Measurements from ENCODE around the gene DLG3.
A peak's percentile ranks its signal among the peaks of the same experiment; 100 is the strongest.

The DLG3 gene

GRCh38 chrX:70525733-70526132 is 81.1 kb downstream of the DLG3 start:
- DNase-seq (ENCODE audit: low spot score), result no peak

GRCh38 chrX:70527053-70527452 is 82.4 kb downstream of the DLG3 start:
- DNase-seq (ENCODE audit: low spot score), result no peak

GRCh38 chrX:70527610-70528345 is 83.1 kb downstream of the DLG3 start:
- DNase-seq (ENCODE audit: low spot score), result no peak

- no peak for DNase-seq (ENCODE audit: low spot score)
Observed at GRCh38 chrX:70535198-70535597, 90.6 kb downstream of the DLG3 start.

GRCh38 chrX:70549429-70549828 is 104.8 kb downstream of the DLG3 start:
- no peak for DNase-seq (ENCODE audit: low spot score)

GRCh38 chrX:70552130-70552704 is 107.6 kb downstream of the DLG3 start:
- DNase-seq (ENCODE audit: low spot score), result no peak

- no peak for DNase-seq (ENCODE audit: low spot score)
Observed at GRCh38 chrX:70553516-70553915, 108.9 kb downstream of the DLG3 start.

GRCh38 chrX:70554081-70554480 is 109.4 kb downstream of the DLG3 start:
- peak; percentile 2 for DNase-seq (ENCODE audit: low spot score)

- no peak for DNase-seq (ENCODE audit: low spot score)
Observed at GRCh38 chrX:70554523-70554922, 109.9 kb downstream of the DLG3 start.

GRCh38 chrX:70554948-70555347 is 110.3 kb downstream of the DLG3 start:
- DNase-seq (ENCODE audit: low spot score), result no peak

Measured in COLO829 (cell line).